HCEC 1CT (cell line): ENCODE data around the gene NPHP4.

Experiments used
- DNase-seq: peaks from one replicate; pipeline ENCODE4 v3.0.0-alpha.2; 2017

Gene NPHP4

DNA sequence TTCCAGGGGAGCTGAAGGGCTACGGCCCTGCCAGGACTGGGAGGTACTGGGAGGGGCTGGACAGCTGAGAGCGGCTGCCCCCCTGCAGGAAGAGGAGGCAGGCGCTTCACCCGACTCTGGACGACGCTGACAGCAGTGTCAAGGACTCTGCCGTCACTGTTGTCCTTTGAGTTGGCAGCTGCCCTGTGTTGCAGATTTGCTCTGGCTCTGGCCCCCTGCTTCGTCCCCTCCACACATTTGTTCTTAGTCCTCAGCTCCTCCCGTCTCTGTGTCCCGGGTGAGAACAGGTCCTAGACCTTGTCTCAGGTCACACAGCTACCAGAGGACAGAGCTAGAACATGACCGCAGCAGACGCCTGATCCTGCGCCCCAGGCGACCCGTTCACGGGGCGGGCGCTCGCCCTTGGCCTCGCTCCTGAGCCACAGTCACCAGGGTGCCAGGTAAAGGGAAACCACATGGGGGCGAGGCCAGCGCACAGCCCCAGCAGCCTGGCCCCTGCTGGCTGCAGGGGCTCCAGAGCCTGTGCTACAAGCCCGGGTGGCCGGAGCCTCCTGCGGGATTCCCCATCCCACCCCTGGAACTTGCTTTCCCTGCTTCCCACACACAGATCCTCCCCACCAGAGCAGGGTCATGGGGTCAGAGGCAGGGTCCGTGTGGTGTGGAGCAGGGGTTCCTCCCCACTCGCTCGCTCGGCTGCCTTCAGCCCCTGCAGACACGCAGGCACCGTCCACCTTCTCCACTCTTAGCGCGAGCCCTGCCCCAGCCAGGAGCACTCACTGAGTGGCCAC, 10.7 kb upstream of the NPHP4 start:
- no peak for DNase-seq

DNA sequence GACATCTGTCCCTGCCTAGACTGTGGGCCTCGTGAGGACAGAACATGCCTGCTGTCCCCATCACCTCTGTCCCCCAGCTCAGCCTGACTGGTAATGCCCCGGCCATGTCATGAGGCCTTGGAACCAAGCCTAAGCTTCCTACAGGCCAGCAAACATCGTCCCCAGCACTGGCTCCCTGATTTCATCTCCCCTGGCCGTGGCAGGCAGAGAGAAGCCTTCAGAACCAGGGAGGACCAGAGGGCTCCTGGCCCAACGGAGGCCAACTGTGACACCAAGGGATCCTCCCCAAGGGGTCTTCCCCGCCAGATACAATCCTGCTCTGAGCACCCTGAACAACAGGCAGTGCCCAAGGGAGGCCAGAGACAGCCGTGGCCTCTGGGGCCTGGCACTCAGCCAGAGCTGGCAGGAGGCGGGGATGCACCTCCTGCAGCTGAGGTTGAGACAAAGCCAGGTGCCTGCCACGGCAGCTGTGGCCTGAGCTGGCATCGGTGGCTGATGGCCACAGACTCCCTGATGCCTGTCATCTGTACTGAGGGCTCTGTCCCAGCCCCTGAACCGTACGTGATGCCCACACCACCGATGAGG, 9.9 kb upstream of the NPHP4 start:
- no peak for DNase-seq

DNA sequence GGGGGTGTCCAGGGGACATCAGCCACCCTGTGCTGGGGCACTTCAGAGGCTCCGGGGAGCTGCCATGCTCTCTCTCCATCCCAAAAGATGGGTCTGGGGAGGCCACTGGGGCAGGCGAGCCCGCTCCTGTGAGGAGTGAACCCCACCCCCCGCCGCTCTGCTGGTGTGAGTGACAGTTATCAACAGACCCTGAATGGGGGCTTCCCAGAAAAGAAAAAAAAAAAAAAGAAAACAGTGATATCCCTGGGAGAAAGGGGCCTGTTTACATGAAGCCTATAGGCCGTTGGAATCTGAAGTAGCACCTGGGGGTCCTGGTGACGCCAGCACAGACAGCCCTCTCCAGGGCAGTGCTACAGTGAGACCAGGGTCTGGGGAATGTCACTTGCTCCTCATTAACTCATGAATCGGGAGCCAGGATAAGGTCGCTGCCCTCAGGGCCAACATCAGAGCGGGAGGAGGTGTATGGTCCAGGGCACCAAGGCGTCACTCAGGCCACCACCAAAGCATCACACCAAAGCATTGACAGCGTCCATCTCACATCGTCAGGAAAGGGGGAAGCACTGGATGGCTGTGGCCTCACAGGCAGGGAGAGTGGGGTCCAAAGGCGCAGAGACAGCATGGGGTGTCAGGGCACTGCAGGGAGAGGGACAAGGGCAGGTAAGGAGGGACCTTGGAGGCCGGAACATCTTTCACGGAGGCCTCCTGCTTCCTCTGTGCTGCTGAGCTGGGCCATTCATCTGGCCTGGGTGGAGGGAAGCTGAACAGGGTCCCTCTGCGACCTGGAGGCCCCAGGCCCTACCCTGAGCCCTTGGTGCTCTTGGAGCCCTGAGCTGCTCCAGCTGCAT, 8.4 kb upstream of the NPHP4 start:
- DNase-seq: no peak

DNA sequence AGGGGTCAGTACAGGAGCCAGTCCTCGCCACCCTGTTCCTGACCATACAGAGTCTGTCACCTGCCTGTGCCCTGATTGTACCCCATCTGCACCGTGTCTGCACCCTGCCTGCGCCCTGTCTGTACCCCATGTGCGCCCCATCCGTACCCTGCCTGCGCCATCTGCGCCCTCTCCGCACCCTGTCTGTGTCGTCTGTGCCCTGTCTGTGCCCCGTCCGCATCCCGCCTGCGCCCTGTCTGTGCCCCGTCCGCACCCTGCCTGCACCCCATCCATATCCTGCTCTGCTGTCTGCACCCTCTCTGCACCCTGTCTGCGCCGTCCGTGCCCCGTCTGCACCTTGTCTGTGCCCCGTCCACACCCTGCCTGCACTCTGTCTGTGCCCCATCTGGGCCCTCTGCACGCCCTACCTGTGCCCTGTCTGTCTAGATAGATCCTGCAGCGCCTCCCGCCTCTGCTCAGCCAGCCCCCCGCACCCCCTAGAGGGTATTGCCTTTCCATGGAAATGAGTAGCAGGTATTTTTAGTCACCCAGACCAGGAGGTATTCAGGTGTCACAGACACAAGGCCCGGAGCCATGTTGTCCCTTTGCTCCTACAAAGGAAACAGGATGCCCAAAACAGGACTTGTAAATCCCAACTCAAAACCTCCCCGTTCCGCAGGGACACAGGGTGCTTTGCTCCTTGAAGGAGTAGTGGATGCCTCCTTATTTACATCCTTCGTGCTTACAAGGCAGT, 7.7 kb upstream of the NPHP4 start:
- DNase-seq: no peak

GRCh38 chr1:5998906-5999301, 6.7 kb upstream of the NPHP4 start:
- DNase-seq: no peak

- DNase-seq: no peak
These were observed 6.1 kb upstream of the NPHP4 start for GRCh38 chr1:5998051-5998905.

DNA sequence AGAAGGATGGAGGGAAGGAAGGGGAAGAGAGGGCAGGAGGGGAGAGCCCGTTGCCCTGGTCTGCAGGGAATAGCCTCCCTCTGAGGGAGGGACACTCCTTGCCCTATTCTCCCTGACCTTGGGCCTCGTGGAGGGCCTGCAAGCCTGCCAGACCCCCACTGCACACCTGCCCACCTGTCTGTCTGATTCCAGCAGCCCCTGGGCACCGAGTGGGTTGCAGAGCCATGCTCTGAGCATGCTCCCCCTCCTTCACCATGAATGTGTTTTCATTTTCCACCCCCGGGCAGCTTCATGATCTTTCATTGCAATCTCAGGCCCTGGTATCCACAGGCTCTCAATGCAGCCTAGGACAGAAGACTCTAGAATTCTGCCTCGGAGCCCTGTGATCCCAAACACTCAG, 5.1 kb upstream of the NPHP4 start:
- no peak for DNase-seq

DNA sequence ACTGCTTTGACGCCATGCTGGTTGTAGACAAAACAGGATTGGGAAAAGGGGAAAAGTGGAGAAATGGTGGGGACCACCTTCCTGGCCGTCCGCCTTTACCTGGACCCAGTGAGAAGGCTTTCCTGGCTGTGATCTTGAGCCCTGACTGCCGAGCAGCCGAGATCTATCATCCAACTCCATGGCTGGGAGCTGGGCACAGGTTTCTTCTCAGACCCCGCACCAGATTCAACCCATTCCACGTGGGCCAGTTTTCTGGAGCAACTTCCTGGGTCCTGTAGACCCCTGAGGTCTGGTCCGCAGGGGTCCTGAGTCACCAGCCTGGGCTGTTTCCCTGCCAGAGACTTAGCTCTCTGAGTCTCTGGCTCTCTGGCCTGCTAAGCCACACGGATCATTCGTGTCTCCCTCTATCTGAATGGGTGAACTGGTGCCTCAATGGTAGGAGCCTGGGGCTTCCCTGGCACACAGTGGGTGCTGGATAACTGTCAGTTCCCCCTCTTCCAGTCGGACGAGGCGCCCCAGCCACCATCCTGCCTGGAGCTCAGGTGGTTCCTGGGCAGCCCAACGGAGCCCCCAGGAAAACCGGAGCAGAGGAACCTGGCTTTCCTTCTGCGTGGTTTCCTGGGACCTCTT, 4.5 kb upstream of the NPHP4 start:
- no peak for DNase-seq

DNA sequence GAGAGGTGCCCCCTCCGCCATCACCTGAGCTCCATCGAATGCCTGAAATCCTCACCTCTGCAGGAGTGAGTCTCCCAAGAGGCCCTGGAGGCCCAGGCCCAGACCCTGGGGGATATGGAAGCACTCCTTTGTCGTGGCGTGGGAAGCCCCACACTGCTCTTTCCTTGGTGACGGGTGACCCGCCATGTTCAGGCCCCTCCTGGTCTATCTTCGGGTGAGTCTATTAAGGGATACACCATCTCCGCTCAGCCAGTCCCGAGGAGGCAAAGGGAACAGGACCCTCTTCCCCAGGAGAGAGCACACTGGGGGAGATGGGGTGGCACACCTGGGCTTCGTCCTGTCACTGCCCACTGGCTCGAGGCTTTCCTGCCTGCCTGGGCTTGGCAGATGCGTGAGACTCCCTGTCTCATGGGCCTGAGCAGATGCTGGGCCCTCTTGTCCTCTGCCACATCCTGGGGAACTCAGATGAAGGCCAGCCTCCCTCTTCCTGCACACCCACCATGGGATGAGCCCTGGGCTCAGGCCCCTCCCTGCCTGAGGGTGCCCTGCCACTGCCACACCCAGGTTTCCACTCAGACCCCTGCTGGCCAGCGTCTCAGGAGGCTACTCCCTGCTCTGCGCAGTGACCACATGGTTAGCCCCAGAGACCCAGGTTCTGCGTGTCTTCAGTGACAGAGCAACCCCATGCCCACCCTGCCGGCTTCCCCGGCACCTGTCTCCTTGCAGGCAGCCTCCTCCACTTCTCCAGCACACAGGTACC, 3.8 kb upstream of the NPHP4 start:
- no peak for DNase-seq

DNA sequence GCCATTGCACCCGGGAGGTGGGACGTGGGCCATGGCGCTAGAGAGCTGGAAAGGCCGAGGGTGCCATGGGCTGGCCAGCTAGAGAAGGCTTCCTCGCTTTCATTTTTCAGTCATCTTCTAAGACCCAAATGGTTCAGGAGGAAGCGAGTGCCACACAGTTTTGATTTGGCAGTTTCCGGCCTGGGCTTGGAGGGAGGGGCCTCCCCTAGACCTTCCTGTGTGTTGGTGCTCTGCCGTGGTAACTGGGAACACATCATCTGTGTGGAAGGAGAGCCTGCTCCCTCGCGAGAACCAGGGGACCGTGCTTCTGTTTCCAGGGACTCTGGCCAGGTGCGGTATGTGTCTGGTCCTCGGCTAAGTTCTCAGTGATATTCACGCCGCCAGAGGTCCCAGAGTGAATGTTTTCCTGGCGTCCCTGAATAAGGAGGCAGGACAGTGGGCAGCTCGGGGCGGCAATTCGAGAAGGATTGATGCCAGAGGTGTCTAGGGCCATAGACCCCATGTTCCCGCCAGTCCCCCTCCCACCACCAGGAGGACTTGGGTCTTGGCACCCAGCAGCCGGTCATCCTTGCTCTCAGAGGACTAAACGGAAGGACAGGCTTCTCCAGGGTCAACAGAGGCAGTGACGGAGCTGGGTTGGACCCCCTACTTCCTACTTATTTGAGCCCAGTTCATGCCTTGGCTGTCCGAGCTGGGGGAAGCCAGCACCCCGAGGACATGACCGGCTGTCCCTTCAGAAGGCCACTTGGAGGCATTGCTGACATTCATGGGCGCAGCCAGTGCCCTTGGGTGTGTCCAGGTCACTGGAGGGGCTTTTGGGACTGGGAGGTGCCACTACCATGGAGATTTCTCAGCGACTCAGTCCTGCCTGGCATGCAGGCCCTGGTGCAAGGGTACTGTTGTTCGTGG, 2.7 kb upstream of the NPHP4 start:
- no peak for DNase-seq

GRCh38 chr1:5993556-5994491, 1.6 kb upstream of the NPHP4 start:
- no peak for DNase-seq

- no peak for DNase-seq
These were observed 760 bp upstream of the NPHP4 start for GRCh38 chr1:5992814-5993555.

DNA sequence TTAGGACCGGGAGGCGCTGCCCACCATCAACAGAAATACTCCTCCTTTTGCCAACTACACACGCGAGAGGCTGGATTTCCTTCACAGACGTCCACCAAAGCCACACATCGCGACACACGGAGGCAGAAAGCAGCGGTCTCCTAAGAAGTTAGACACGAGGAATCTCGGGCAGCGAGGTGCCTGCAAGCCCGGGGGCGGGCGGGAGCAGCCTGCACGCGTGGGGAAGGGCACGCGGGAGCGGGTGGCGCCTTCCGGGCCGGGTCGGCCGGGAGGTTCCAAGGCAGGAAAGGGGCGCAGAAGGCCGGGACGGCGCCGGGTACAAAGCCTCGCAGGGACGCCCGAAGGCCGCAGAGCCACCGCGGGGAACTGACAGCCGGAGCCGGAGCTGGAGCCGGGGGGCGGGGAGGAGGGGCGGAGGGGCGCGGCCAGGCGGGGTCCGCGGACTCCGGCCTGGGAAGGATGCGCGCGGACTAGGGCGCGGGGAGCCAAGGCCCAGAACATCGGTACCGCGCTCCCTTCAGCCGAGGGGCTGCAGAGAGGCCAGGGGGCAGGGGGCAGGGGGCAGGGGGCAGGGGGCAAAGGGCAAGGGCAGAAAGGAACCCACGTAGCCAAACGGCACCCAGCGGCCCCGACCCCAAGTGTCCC, 722 bp downstream of the NPHP4 start:
- peak; percentile 27 for DNase-seq

- peak; percentile 4 for DNase-seq
These were observed 1.3 kb downstream of the NPHP4 start for GRCh38 chr1:5990913-5991312.

GRCh38 chr1:5989731-5990271, 2.4 kb downstream of the NPHP4 start:
- DNase-seq: no peak

- DNase-seq: no peak
These were observed 3.0 kb downstream of the NPHP4 start for GRCh38 chr1:5989286-5989605.

DNA sequence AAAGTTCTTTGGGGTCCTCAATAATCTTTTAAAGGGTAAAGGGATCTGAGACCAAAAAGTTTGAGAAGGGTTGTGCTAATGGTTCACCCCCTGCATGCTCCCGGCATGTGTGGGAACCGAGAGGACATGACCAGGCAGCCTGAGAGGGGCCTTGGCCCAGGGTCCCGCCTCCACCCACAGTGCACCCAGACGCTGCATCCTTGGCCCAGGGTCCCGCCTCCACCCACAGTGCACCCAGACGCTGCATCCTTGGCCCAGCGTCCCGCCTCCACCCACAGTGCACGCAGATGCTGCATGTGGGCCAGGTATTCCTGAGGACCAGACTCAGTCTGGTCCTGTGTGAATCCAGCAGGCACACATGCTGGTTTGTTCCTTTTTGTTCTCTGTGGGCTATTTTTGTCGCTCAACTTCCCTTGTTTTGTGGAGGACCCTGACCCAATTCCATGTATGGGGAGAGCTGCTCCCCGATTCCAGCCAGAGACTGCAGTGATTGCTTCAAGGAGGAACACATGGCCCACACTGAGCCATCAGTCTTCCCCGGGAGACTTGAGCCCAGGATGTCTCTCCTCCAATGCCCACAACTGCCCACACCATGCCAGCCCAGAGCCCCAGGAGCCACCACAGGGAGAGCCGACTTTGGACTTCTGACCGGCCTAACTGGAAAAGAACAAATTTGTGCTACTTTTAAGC, 3.5 kb downstream of the NPHP4 start:
- DNase-seq: no peak
